ENCODE data around the gene IQGAP2. TPM values are rescaled to one million over a fixed set of nuclear protein-coding genes. Genes with fewer than 3 reads are reported as not detected.

Gene IQGAP2
- total and polyA plus RNA-seq, 2 donors (not counting 1 experiment from before 2014, with no cell fraction given) = 8.1 to 15.0 TPM

DNA sequence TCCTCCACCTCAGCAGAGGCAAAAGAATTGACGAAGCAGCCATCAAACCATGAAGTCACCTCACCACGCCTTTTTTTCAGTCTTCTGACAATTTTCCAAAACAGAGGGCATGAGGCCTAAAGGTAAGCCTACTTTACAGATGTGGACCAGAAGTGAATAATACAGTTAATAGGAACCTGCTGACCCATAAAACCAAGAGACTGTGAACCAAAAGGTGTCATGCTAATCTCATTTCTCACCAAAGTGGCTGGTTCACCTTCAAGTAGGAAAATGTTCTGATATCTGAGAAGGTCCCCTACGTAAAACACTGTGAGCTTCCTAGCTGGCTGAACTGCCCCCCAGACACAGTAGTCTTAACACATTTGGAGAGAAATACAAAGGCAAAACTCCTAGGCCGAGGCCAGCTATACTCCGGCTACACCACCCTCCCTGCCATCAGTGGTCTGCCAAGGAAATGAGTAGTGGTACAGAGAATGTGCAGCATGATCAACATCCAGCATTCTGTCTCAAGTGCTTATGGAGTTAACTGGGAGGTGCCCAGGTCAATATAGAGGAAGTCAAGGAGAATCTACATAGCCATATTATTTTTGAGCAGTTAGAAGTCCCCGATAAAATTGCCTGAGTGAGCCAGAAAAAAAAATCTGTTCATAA lies 239.4 kb downstream of the IQGAP2 start:
- H3K4me1 Mint-ChIP-seq = peaks cover 7% of the 10 kb centered on the region

DNA sequence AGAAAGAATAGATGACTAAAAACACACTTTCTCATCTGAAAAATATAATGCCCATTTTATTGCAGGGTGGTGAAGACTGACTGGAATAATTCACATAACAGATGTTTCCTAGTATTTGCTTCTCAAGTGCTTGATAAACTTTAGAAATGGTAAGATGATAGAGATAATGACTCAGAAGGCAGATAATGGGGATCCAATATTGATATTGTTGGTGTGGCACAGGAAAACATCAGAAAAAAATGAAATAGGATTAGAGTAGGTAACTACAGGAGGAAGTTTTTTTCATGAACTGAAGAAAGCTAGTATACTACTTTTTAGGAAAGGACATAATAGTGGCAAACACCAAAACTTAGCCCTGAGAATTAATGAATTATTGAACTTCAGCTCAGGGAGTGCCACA lies 240.3 kb downstream of the IQGAP2 start:
- intact Hi-C loops (cut with micrococcal nuclease) = loop anchor here (10.0 kb wide), 1 partner anchor 909 kb away; no protein-coding TSS in a partner anchor
- Histone ChIP-seq H3K79me2 (ENCODE audit: control insufficient read depth, insufficient read depth, low read length) (no peaks in the 10 kb centered on the region), H4K20me1 (ENCODE audit: control insufficient read depth, insufficient read depth, low read length, poor library complexity, severe bottlenecking) (no peaks in the 10 kb centered on the region), H3K27ac (ENCODE audit: low read length in 2 of 2) (no peak overlapping the region), H3K4me1 (ENCODE audit: control insufficient read depth in 2 of 2, insufficient read depth in 2 of 2, low read length in 2 of 2) (peaks cover 6% of the 10 kb centered on the region in 2 donors), H3K9ac (ENCODE audit: low read length) (no peak overlapping the region), H3K36me3 (replicated peaks in 1 of 2; ENCODE audit: control extremely low read depth in 1 of 2, control insufficient read depth in 1 of 2, extremely low read depth in 1 of 2, insufficient read depth in 2 of 2, low read length in 1 of 2) (peaks cover 0 to 3% of the 10 kb centered on the region in 2 experiments), H2AFZ (ENCODE audit: insufficient read depth, low read depth, low read length, poor library complexity, severe bottlenecking) (no peak overlapping the region), H3K4me2 (replicated peaks; ENCODE audit: low read depth, low read length, poor library complexity, severe bottlenecking) (no peak overlapping the region), H3K9me3 (ENCODE audit: control extremely low read depth in 1 of 3, control insufficient read depth in 2 of 3, insufficient read depth in 1 of 3, low read length in 2 of 3) (peaks cover 0 to 6% (median 6%) of the 10 kb centered on the region in 3 donors), H3K4me3 (ENCODE audit: control extremely low read depth in 1 of 5, extremely low read depth in 1 of 5, insufficient read depth in 1 of 5, low read depth in 2 of 5, low read length in 4 of 5) (no peak overlapping the region), H3K27me3 (replicated peaks in 1 of 4; ENCODE audit: control extremely low read depth in 1 of 4, control insufficient read depth in 3 of 4, insufficient read depth in 4 of 4, low read length in 3 of 4) (no peaks in the 10 kb centered on the region)
- no peak for TF ChIP-seq EZH2 (IDR thresholded peaks at IDR 0.05; ENCODE audit: borderline replicate concordance, insufficient read depth, low read depth, low read length, poor library complexity, severe bottlenecking)
- TF ChIP-seq, protein P1, sequence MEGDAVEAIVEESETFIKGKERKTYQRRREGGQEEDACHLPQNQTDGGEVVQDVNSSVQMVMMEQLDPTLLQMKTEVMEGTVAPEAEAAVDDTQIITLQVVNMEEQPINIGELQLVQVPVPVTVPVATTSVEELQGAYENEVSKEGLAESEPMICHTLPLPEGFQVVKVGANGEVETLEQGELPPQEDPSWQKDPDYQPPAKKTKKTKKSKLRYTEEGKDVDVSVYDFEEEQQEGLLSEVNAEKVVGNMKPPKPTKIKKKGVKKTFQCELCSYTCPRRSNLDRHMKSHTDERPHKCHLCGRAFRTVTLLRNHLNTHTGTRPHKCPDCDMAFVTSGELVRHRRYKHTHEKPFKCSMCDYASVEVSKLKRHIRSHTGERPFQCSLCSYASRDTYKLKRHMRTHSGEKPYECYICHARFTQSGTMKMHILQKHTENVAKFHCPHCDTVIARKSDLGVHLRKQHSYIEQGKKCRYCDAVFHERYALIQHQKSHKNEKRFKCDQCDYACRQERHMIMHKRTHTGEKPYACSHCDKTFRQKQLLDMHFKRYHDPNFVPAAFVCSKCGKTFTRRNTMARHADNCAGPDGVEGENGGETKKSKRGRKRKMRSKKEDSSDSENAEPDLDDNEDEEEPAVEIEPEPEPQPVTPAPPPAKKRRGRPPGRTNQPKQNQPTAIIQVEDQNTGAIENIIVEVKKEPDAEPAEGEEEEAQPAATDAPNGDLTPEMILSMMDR (IDR thresholded peaks at IDR 0.05) = no peak
- Mint-ChIP-seq H3K4me1 (peaks cover 6% of the 10 kb centered on the region), H3K9me3 (ENCODE audit: insufficient read depth) (peaks cover under 1% of the 10 kb centered on the region), H3K27me3 (no peaks in the 10 kb centered on the region), H3K4me3 (no peak overlapping the region), H3K27ac (no peak overlapping the region)
- DNase-seq = no peak
- POLR2A ChIA-PET = no interaction called here
- CTCF ChIA-PET = interaction anchor here (1.0 kb wide), 2 partner anchors 10 to 1593 kb away, joined by 3 read pairs; no protein-coding TSS in a partner anchor
- ATAC-seq (ENCODE audit: low read depth) = no peak

More for the DNA sequence above, 239.4 kb downstream of the IQGAP2 start:
- Histone ChIP-seq H3K27me3 (replicated peaks in 1 of 4; ENCODE audit: control extremely low read depth in 1 of 4, control insufficient read depth in 3 of 4, insufficient read depth in 4 of 4, low read length in 3 of 4) (no peaks in the 10 kb centered on the region), H3K27ac (ENCODE audit: low read length in 2 of 2) (no peak overlapping the region), H3K4me1 (ENCODE audit: control insufficient read depth in 2 of 2, insufficient read depth in 2 of 2, low read length in 2 of 2) (peaks cover 8% of the 10 kb centered on the region in 2 donors), H3K79me2 (ENCODE audit: control insufficient read depth, insufficient read depth, low read length) (no peaks in the 10 kb centered on the region), H3K4me2 (replicated peaks; ENCODE audit: low read depth, low read length, poor library complexity, severe bottlenecking) (no peak overlapping the region), H3K9ac (ENCODE audit: low read length) (no peak overlapping the region), H4K20me1 (ENCODE audit: control insufficient read depth, insufficient read depth, low read length, poor library complexity, severe bottlenecking) (no peaks in the 10 kb centered on the region), H3K9me3 (ENCODE audit: control extremely low read depth in 1 of 3, control insufficient read depth in 2 of 3, insufficient read depth in 1 of 3, low read length in 2 of 3) (peaks cover 0 to under 1% (median 0%) of the 10 kb centered on the region in 3 donors), H3K4me3 (ENCODE audit: control extremely low read depth in 1 of 5, extremely low read depth in 1 of 5, insufficient read depth in 1 of 5, low read depth in 2 of 5, low read length in 4 of 5) (no peak overlapping the region), H2AFZ (ENCODE audit: insufficient read depth, low read depth, low read length, poor library complexity, severe bottlenecking) (no peak overlapping the region), H3K36me3 (replicated peaks in 1 of 2; ENCODE audit: control extremely low read depth in 1 of 2, control insufficient read depth in 1 of 2, extremely low read depth in 1 of 2, insufficient read depth in 2 of 2, low read length in 1 of 2) (peaks cover 0 to under 1% of the 10 kb centered on the region in 2 experiments)
- ATAC-seq (ENCODE audit: low read depth) (no peak), DNase-seq (no peak)
- intact Hi-C loops (cut with micrococcal nuclease) = loop anchor here (10.0 kb wide), 1 partner anchor 908 kb away; no protein-coding TSS in a partner anchor
- Mint-ChIP-seq H3K4me3 (no peak overlapping the region), H3K27ac (no peak overlapping the region), H3K9me3 (ENCODE audit: insufficient read depth) (no peaks in the 10 kb centered on the region), H3K27me3 (no peaks in the 10 kb centered on the region)
- CTCF ChIA-PET = interaction anchor here (0.8 to 1.0 kb wide), 3 partner anchors 10 to 1592 kb away, joined by 3 read pairs; no protein-coding TSS in a partner anchor
- POLR2A ChIA-PET = no interaction called here
- no CpG with 5 or more reads among the region's 6 CpGs for WGBS (ENCODE audit: insufficient coverage)
- no peak for TF ChIP-seq EZH2 (IDR thresholded peaks at IDR 0.05; ENCODE audit: borderline replicate concordance, insufficient read depth, low read depth, low read length, poor library complexity, severe bottlenecking)
- TF ChIP-seq, protein P1 (IDR thresholded peaks at IDR 0.05) = no peak
